SKM-1 treated with dmso at 0.1 percent for 144 hours (cell line): Measurements from ENCODE around the gene GMPPB.
"Not testable (repeated sequence)": the region's sequence is repeated elsewhere in the genome, so short reads cannot be mapped to it uniquely, and the experiment has no call there.

Experiments used
- DNase-seq: peaks from one replicate; lab custom pipeline; 2025; ENCODE audit not compliant: unreplicated experiment; lab: John Stamatoyannopoulos, UW

The GMPPB gene

GRCh38 chr3:49723628-49724551 is at the start of gene GMPPB:
GMPPB (minus strand) TSS chr3:49723951; CDS start chr3:49723726, 225 bp downstream.
- peak; percentile 93 for DNase-seq

GRCh38 chr3:49772703-49773102 is 49.0 kb upstream of the GMPPB start:
- DNase-seq, result no peak

GRCh38 chr3:49771340-49771938 is 47.7 kb upstream of the GMPPB start:
- no peak for DNase-seq

GRCh38 chr3:49769926-49770325 is 46.2 kb upstream of the GMPPB start:
- DNase-seq, result no peak

GRCh38 chr3:49769286-49769915 is 45.6 kb upstream of the GMPPB start:
- no peak for DNase-seq

GRCh38 chr3:49763981-49764380 is 40.2 kb upstream of the GMPPB start:
- DNase-seq, result no peak

GRCh38 chr3:49761661-49762060 is 37.9 kb upstream of the GMPPB start:
- DNase-seq, result peak; percentile 6

GRCh38 chr3:49759226-49759625 is 35.5 kb upstream of the GMPPB start:
- DNase-seq, result no peak

GRCh38 chr3:49757197-49757596 is 33.4 kb upstream of the GMPPB start:
- DNase-seq, result no peak

GRCh38 chr3:49756036-49756435 is 32.3 kb upstream of the GMPPB start:
- no peak for DNase-seq

GRCh38 chr3:49754536-49754935 is 30.8 kb upstream of the GMPPB start:
- DNase-seq, result no peak

GRCh38 chr3:49751501-49751900 is 27.8 kb upstream of the GMPPB start:
- DNase-seq, result no peak

- no peak for DNase-seq
These were observed 26.3 kb upstream of the GMPPB start for GRCh38 chr3:49750056-49750455.

- DNase-seq, result not testable (repeated sequence)
These were observed 25.1 kb upstream of the GMPPB start for GRCh38 chr3:49748874-49749273.

- no peak for DNase-seq
These were observed 24.2 kb upstream of the GMPPB start for GRCh38 chr3:49747792-49748480.

GRCh38 chr3:49745986-49746385 is 22.2 kb upstream of the GMPPB start:
- DNase-seq, result no peak

- DNase-seq, result no peak
These were observed 16.7 kb upstream of the GMPPB start for GRCh38 chr3:49740427-49740826.

- DNase-seq, result no peak
These were observed 14.4 kb upstream of the GMPPB start for GRCh38 chr3:49738067-49738713.

GRCh38 chr3:49734752-49735151 is 11.0 kb upstream of the GMPPB start:
- DNase-seq, result no peak

- DNase-seq, result no peak
These were observed 9.8 kb upstream of the GMPPB start for GRCh38 chr3:49733551-49733950.

GRCh38 chr3:49732597-49732996 is 8.8 kb upstream of the GMPPB start:
- DNase-seq, result no peak
